Ovary (tissue), 9 donors: ENCODE measurements around the gene SLC7A10. TPM values are rescaled to one million over a fixed set of nuclear protein-coding genes. Genes with fewer than 3 reads are reported as not detected.

Source experiments
- DNase-seq, 5 donors: peaks; one replicate each; pipeline ENCODE4 v3.0.0-alpha.2; 2019 to 2020
- H3K27ac ChIP-seq, 2 donors: fragments of 200-600 bp; one replicate each; pipeline versions ENCODE4 v1.5.1 to v1.8.0; 2019 to 2022
- H3K27me3 ChIP-seq: fragments of 200-600 bp; one replicate; pipeline ENCODE4 v1.8.0; 2022
- H3K36me3 ChIP-seq: fragments of 200-600 bp; sonication (generic); one replicate; pipeline ENCODE4 v1.5.1; 2019
- H3K4me1 ChIP-seq: one replicate; pipeline ENCODE4 v1.8.1; 2013; ENCODE audit warnings: mild to moderate bottlenecking, moderate library complexity; ENCODE audit not compliant: insufficient read depth
- H3K4me3 ChIP-seq: fragments of 200-600 bp; sonication (generic); one replicate; pipeline ENCODE4 v1.5.1; 2017
- H3K9me3 ChIP-seq, 2 donors: fragments of 200-600 bp in 1 of 2; sonication (generic) in 1 of 2; one replicate each; pipeline versions ENCODE4 v1.5.1 to v1.8.1; 2013 to 2019; ENCODE audit warnings: mild to moderate bottlenecking in 1 of 2, moderate library complexity in 1 of 2
- CTCF ChIP-seq, 3 donors: fragments of 450-650 bp in 2 of 3; fragments of 200-600 bp in 1 of 3; IDR thresholded peaks; one replicate each; pipeline versions ENCODE4 v1.5.1 to v1.8.0; 2016 to 2022; ENCODE audit warnings: antibody characterized with exemption in 3 of 3, mild to moderate bottlenecking in 1 of 3
- EP300 ChIP-seq: sonication (generic); formaldehyde crosslinking; IDR thresholded peaks from one replicate; pipeline ENCODE4 v1.6.1; 2017; ENCODE audit warnings: antibody characterized with exemption
- POLR2A ChIP-seq: fragments of 450-650 bp; IDR thresholded peaks from one replicate; pipeline ENCODE4 v1.6.1; 2017; ENCODE audit warnings: antibody characterized with exemption, mild to moderate bottlenecking, moderate library complexity
- WGBS, 3 donors: extraction: QIAGEN DNeasy Blood & Tissue Kit in 1 of 3; methylation state at CpG; one replicate each; pipeline versions ENCODE4 v1.1.5 to v1.1.7; 2013 to 2017; 5-methylcytosine and 5-hydroxymethylcytosine counted together
- intact Hi-C, 4 donors: fragments of 100-400 bp; cut with DNase I; formaldehyde crosslinking; loops; one replicate each; pipeline versions ENCODE4 v1.11.0 to v1.15.1; 2022 to 2023
- polyA plus RNA-seq, 2 donors: library from polyadenylated mRNA; stranded (reverse); fragments of 200-250 nt in 1 of 2; fragments of 350-450 nt in 1 of 2; fragmentation: Illumina TruSeq in 1 of 2; extraction: RNeasy Lipid Tissue Mini Kit (QIAGEN cat#74804) in 1 of 2; gene quantifications; one replicate each; pipeline ENCODE4 v1.2.3, GENCODE V29; 2013 to 2014
- total RNA-seq, 7 donors: library from RNA; depleted of rRNA in 2 of 7; stranded (reverse); fragments of >200 nt in 2 of 7; fragmentation: NEBNext Ultra II Directional in 3 of 7; extraction: Animal tissue kit (Norgen Biotek cat#: 25700) in 3 of 7; gene quantifications; one replicate each; pipeline versions ENCODE4 v1.1.0 to v1.2.4, GENCODE V29; 2016 to 2023
- donor health status: DM: no; HTN: no; CAD: no; lungs with moderate emphysema.
- donor health status: DM: no; HTN: no; CAD: no.
- donor health status: Bipolar disorder and iron deficiency.
- donor health status: DM: yes; HTN: yes; CAD: no.
- donor health status: DM: no; HTN: no; CAD: no.
- donor health status: DM: yes; HTN: yes; CAD: no.

The SLC7A10 gene
- total and polyA plus RNA-seq, 9 donors = not detected

DNA sequence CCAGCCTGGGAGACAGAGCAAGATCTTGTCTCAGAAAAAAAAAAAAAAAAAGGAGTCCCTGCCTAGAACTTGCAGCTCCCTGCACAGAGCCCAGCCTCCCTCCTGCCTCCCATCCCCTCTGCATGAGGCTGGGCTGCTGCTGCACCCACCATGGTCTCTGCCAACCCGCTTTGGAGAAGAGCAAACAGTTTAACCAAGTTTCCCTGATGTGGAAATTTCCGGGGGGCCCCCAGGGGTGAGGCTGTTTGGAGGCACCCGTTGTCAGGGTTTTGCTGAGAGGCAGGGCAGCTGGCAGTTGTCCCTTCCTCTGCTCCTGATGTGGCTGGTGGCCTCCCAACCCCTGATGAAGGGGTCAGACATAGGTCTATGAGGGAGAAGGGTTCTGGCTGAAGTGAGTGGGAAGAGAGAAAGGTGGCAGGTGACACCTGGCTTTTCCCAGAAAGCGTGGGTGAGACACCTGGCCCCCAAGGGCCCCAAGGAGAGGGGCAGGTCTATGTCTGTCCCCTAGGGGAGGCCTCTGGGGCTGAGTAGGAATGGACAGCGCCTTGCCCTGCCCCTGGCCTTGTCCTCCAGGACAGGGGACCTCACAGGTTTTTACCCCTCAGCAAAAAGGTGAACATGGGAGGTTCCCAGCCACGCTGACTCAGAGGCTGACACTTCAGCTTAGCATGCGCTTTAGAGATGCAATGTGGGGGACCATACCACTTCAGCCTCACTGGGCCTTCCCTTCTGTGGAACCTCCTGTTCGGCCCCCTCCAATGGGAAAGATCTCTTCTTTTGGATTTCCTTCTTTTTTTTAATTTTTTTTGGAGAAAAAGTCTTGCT is 26.0 kb downstream of the SLC7A10 start:
- Histone ChIP-seq H3K9me3 (no peaks in the 10 kb centered on the region), H3K4me3 (no peak overlapping the region), H3K27ac (no peak overlapping the region), H3K36me3 (no peaks in the 10 kb centered on the region), H3K27me3 (no peaks in the 10 kb centered on the region), H3K4me1 (peaks cover 10% of the 10 kb centered on the region)
- 69 to 80% (median 75%) methylated on average over 8 of the region's 8 CpGs for WGBS, 3 donors
- TF ChIP-seq EP300 (no peak), POLR2A (no peak), CTCF (IDR thresholded peaks at IDR 0.05) (no peak)
- DNase-seq = no peak
- intact Hi-C loops = loop anchor here in 2 of 4 donors (10.0 kb wide), 2 partner anchors 55 to 225 kb away; partner anchors contain the start of genes CEP89 (in 1 of the 2) and FAAP24 (in 1 of the 2)

GRCh38 chr19:33198169-33198568 is 27.5 kb downstream of the SLC7A10 start:
- TF ChIP-seq CTCF (IDR thresholded peaks at IDR 0.05) = no peak
- no peak for TF ChIP-seq POLR2A
- TF ChIP-seq EP300 = no peak
- Histone ChIP-seq H3K27ac (no peak overlapping the region), H3K36me3 (no peaks in the 10 kb centered on the region), H3K9me3 (no peaks in the 10 kb centered on the region), H3K4me1 (peaks cover 10% of the 10 kb centered on the region), H3K27me3 (no peaks in the 10 kb centered on the region), H3K4me3 (no peak overlapping the region)
- DNase-seq = no peak
- WGBS, 3 donors = 78 to 90% (median 82%) methylated on average over 7 of the region's 7 CpGs
- intact Hi-C loops = no loop called here

DNA sequence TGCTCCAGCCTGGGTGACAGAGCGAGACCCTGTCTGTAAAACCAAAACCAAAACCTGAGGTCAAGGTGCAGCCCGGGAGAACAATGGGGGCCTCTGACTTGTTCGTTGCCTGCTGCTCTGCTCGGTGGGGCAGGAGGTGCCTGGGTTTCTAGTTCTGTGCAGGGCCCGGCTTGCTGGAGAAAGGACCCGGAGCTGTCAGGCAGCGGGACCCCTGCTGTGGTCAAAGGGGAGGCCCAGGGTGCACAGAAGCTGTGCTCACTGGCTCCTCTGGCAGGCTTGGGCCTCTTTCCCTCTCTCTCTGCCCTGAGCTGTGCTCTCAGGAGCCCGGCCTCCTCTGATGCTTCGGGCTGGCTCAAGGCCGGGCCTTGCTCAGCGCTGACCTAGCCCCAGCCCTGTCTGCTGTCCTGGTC is 28.1 kb downstream of the SLC7A10 start:
- WGBS, 3 donors = 86 to 88% (median 87%) methylated on average over 11 of the region's 11 CpGs
- Histone ChIP-seq H3K27ac (no peak overlapping the region), H3K9me3 (no peaks in the 10 kb centered on the region), H3K27me3 (no peaks in the 10 kb centered on the region), H3K4me1 (peaks cover 10% of the 10 kb centered on the region), H3K4me3 (no peak overlapping the region), H3K36me3 (no peaks in the 10 kb centered on the region)
- DNase-seq = no peak
- intact Hi-C loops = no loop called here
- TF ChIP-seq POLR2A (no peak), EP300 (no peak)

GRCh38 chr19:33196446-33197193 is 29.0 kb downstream of the SLC7A10 start:
- 84 to 87% (median 86%) methylated on average over 10 of the region's 10 CpGs for WGBS, 3 donors
- Histone ChIP-seq H3K27ac (peak overlapping the region in 1 of 2 donors; percentile 97), H3K4me1 (peaks cover 10% of the 10 kb centered on the region), H3K9me3 (no peaks in the 10 kb centered on the region), H3K27me3 (no peaks in the 10 kb centered on the region), H3K4me3 (no peak overlapping the region), H3K36me3 (no peaks in the 10 kb centered on the region)
- intact Hi-C loops = no loop called here
- TF ChIP-seq POLR2A (no peak), EP300 (no peak), CTCF (IDR thresholded peaks at IDR 0.05) (no peak)
- no peak for DNase-seq
